HG03196 (cell line): Measurements from ENCODE around the gene SLC6A19.

Experiments used
- ATAC-seq: cut with Tn5 transposase; IDR thresholded peaks from one replicate; pipeline ENCODE4 v1.9.1; 2021; ENCODE audit not compliant: unreplicated experiment

SLC6A19 gene

DNA sequence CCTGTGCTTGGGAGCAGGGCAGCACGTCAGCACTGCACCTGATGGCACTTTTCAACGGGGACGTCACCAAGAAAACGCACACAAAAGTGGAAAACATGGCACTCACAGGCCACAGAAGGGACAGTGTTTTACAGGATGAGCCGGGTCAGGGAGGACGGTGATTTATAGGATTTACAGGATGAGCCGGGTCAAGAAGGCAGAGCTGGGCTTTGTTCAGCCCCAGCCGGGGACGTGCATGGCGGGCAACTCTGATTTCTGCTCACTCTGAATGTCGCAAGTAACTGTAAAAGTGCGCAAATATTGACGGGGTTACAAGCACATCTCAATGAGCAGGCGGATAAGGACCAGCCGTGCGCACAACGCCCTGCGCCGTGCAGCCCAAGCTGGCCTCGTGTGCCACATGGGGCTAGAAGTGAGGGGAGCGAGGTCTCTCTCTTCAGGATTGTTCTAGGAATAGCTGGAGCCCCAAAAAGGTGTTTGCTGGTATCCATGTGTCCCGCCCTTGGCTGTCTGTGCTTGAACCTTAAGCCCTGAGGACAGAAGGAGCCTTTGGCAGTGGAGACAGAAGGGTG lies 40.2 kb downstream of the SLC6A19 start:
- no peak for ATAC-seq

GRCh38 chr5:1242733-1243486 lies 41.5 kb downstream of the SLC6A19 start:
- ATAC-seq, result no peak

GRCh38 chr5:1243487-1244130 lies 42.2 kb downstream of the SLC6A19 start:
- no peak for ATAC-seq

GRCh38 chr5:1244255-1244654 lies 42.9 kb downstream of the SLC6A19 start:
- no peak for ATAC-seq

DNA sequence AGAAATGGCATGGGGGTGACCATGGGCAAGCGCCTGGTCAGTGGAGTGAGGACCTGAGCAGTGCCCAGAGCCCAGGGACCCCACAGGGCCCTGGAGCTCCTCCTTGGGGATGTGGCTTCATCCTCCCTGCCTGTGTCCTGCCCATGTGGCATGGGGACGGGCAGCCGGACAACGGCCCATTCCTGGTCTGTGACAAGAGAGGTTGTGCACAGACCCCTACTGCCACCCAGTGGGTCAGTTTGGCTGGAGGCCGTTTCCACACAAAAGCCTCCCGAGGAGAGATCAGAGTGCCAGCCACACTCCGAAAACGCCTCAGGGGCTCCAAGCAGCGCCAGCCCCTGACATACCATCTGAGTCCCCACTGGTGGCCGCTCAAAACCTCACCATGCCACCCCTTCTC lies 43.6 kb downstream of the SLC6A19 start:
- no peak for ATAC-seq

DNA sequence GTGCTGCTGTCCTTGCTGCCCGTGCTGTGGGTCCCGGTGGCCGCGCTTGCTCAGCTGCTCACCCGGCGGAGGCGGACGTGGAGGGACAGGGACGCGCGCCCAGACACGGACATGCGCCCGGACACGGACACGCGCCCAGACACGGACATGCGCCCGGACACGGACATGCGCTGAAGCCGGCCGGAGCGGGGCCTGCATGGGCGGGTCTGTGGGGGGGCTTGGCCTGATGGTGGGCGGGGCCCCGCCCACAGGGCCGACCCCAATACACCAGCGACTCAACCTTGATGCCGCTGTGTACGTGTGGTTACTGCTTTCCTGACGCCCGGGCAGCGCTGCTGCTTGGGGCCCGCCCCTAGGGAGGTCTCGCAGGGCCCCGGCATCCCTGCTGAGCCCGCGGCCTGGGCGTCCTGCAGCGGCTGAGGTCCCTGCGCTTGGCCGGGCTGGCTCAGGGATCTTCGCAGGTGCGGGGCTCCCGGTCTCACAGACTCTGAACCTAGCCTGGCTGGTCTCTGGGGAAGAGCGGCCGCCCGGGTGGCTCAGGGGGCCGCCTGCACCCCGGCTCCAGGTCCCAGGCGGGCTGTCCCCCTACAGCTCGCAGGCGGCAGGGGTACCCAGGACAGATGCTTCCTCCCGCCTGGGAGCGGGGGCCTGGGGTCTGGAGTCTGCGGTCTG lies 44.6 kb downstream of the SLC6A19 start:
- ATAC-seq, result no peak

GRCh38 chr5:1246711-1247431 lies 45.5 kb downstream of the SLC6A19 start:
- ATAC-seq, result no peak

DNA sequence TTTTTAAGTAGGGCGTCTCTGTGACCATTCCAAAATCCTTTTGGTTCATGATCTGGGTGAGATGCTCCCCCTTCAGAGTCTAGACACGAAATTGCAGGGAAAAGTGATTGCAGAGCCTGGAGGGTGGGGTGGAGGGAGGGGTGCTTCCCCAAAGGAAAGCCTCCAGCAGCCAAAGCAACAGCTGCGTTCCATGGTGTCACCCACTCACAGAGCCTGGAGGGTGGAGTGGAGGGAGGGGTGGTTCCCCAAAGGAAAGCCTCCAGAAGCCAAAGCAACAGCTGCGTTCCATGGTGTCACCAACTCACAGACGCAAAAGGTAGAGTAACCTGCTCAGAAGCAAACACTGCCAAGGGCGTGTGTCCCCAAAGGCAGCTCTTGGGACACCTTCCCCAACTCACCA lies 46.4 kb downstream of the SLC6A19 start:
- ATAC-seq, result no peak

DNA sequence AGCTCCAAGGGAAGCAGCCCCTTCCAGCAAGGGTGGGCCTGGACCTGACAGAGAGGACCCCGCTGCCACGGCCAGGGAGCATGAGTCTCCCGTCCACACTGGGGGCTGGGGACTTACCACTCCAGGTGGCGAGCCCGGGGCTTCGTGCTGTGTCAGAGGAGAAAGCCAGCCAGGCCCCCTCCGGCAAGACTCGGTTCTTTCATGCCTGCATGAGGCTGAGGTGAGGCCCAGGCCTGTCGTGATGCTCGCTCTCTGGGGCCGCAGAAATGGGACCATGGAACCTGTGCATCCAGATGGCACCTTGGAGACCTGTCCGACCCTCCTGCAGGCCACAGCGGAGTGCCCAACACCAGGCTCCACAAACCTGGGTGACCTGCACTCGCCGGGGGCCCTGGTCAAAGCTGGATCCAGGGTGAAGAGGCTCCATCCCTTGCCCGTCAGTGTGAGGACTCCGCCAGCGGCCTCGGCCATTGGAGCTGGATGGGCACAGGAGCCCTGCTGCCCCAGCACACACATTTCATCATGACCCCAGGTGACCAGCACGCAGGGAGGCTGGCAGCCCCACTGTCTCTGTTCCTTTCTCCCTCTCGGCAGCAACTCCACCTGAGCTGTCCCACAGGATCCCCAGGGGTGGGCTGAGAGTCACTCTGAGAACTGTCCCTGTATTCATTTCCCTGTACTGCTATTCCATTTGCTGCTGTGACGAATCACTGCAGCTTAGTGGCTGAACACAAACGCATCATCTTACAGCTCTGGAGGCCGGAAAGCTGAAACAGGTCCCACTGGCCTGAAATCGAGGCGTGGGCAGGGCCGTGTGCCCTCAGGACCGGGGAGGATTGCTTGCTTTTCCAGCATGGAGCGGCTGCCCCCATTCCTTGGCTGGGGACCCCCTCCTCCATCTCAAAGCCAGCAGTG lies 48.2 kb downstream of the SLC6A19 start:
- ATAC-seq, result no peak

GRCh38 chr5:1251678-1252580 lies 50.5 kb downstream of the SLC6A19 start:
- no peak for ATAC-seq

DNA sequence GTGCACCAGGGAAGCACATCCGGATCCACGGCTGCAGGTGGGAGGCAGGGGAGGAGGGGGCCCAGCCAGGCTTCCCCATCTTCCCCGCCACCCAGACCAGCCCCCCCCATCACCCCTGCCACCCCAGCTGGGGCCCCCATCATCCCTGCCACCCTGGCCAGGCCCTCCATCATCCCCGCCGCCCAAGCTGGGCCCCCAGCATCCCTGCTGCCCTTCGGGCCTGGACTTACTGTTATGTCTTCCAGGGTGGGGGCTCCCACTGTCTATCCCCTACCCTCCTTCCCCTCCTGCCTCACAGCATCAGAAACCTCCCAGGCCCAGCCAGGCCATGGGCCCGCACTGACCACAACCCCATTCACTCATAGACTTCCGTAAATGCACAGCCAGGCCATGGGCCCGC lies 51.3 kb downstream of the SLC6A19 start:
- ATAC-seq, result no peak

DNA sequence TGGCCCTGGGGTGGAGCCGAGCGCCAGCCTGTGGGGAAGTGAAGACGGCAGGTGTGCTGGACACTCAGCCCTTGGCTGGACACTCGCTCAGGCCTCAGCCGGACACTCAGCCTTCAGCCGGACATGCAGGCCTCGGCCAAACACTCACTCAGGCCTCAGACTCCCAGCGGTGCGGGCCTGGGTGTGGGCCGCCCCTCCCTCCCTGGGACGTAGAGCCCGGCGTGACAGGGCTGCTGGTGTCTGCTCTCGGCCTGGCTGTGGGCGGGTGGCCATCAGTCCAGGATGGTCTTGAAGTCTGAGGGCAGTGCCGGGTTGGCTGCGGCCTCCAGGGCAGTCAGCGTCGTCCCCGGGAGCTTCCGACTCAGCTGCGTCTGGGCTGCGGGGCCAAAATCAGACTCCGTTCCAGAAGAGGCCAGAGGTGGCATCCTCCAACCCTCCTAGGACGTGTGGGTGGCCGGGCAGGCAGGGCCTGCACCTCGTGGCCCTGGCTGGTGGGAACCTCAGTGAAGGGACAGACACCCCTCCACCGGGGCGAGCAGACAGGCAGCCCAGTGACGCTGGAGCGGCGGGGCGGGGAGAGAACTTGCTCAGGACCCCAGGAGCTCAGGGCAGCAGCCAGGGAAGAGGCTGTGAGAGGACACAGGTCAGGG lies 52.2 kb downstream of the SLC6A19 start:
- ATAC-seq, result no peak

GRCh38 chr5:1254196-1254595 lies 52.8 kb downstream of the SLC6A19 start:
- ATAC-seq, result no peak

GRCh38 chr5:1255081-1255561 lies 53.7 kb downstream of the SLC6A19 start:
- no peak for ATAC-seq

DNA sequence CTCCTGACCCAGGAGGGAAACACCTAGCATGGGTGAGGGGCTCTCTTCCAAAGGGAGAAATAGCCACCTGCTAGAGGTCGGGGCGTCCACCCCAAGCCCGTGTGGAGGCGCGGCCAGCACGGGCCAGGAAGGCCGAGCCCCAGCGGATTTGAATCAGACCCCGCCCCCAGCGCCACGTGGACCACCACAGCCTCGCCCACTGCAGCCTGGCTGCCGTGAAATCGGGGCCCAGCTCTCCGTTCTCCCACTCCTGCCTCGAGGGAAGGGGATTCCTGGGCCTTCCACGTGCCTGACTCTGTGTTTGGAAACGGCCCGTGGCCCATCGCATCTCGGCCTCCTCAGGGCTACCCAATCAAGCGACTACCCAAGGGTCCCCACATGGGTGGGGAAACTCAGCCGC lies 55.4 kb downstream of the SLC6A19 start:
- no peak for ATAC-seq

GRCh38 chr5:1257363-1257762 lies 56.0 kb downstream of the SLC6A19 start:
- ATAC-seq, result no peak

DNA sequence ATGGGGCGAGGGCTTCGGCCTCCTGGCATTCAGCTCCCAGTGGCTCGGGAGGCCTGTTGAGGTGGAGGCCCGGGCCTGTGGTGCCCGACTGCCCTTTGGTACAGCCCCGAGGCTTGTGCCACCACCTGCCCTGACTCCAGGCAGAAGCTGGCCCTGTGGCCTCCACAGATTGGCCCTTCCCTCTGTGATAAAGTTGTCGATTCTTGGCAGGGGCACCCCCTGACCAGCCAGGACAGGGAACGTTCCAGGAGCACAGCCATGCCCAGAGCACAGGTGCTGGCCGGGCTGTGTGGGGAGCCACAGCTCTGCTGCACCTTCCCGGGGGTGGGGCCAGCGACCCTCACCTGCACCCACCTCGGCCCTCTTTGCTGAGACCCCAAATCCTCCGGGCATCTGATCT lies 56.4 kb downstream of the SLC6A19 start:
- no peak for ATAC-seq

DNA sequence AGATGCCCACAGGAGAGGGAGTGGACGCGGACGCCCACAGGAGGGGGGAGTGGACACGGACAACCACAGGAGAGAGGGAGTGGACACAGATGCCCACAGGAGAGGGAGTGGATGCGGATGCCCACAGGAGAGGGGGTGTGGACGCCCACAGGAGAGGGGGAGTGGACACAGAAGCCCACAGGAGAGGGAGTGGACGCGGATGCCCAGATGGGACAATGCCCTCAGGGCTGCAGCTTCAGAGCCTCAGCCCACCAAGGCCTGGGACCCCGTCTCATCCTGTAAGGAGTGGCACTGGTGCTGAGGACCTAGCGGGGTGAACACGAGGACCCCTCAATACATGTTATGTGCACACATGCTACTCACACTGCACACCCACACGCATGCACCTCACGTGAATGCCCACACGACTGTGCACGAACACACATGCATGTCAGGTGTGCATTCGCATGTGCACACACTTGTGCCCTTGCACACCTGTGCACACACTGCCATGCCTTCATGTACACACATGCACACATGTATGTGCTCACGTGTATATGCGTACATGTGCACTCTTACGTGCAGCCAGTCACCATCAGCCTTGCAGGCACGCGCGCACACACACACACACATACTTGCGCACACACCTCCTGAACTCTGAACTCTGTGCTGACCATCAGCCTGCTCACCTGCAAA lies 58.5 kb downstream of the SLC6A19 start:
- ATAC-seq, result no peak
